Mesendoderm (in vitro differentiated cells): ENCODE measurements around the gene ZBTB12.
"Not testable (repeated sequence)": the region's sequence is repeated elsewhere in the genome, so short reads cannot be mapped to it uniquely, and the experiment has no call there.

Source experiments
- DNase-seq: peaks from one replicate; pipeline ENCODE4 v3.0.0; 2013
- H2AK5ac ChIP-seq: 2 replicates; pipeline ENCODE4 v1.6.1; 2013; ENCODE audit warnings: low read length, inconsistent platforms
- H2BK120ac ChIP-seq: 2 replicates; pipeline ENCODE4 v1.6.1; 2013; ENCODE audit warnings: low read depth, mild to moderate bottlenecking, low read length, moderate library complexity, mixed read lengths
- H2BK15ac ChIP-seq: replicated peaks from 2 replicates; pipeline ENCODE4 v1.6.1; 2013; ENCODE audit warnings: low read depth, mild to moderate bottlenecking, moderate library complexity
- H2BK5ac ChIP-seq: 2 replicates; pipeline ENCODE4 v1.6.1; 2013; ENCODE audit warnings: low read length, inconsistent platforms
- H3K18ac ChIP-seq: 2 replicates; pipeline ENCODE4 v1.6.1; 2013; ENCODE audit warnings: mild to moderate bottlenecking, low read length, mixed read lengths
- H3K23ac ChIP-seq: one replicate; pipeline ENCODE4 v1.6.1; 2013; ENCODE audit warnings: low read length
- H3K27ac ChIP-seq: 2 replicates; pipeline ENCODE4 v1.5.1; 2013; ENCODE audit warnings: low read depth, mild to moderate bottlenecking, inconsistent platforms, low read length, moderate library complexity
- H3K27me3 ChIP-seq: 2 replicates; pipeline ENCODE4 v1.6.1; 2013; ENCODE audit warnings: low read length, control low read depth, mild to moderate bottlenecking, inconsistent platforms; ENCODE audit not compliant: insufficient read depth, poor library complexity
- H3K36me3 ChIP-seq: 2 replicates; pipeline ENCODE4 v1.6.1; 2013; ENCODE audit warnings: low read length, inconsistent platforms; ENCODE audit not compliant: control insufficient read depth, insufficient read depth
- H3K4ac ChIP-seq: one replicate; pipeline ENCODE4 v1.6.1; 2013; ENCODE audit warnings: low read depth, mild to moderate bottlenecking, low read length, moderate library complexity
- H3K4me1 ChIP-seq: 2 replicates; pipeline ENCODE4 v1.6.1; 2013; ENCODE audit warnings: low read depth, low read length, inconsistent platforms; ENCODE audit not compliant: control insufficient read depth
- H3K4me2 ChIP-seq: 2 replicates; pipeline ENCODE4 v1.6.1; 2013; ENCODE audit warnings: low read length
- H3K4me3 ChIP-seq: 2 replicates; pipeline ENCODE4 v1.5.1; 2013; ENCODE audit warnings: mild to moderate bottlenecking, low read length
- H3K56ac ChIP-seq: one replicate; pipeline ENCODE4 v1.6.1; 2013; ENCODE audit warnings: low read length
- H3K79me1 ChIP-seq: 2 replicates; pipeline ENCODE4 v1.6.1; 2013; ENCODE audit warnings: low read length, inconsistent platforms
- H3K79me2 ChIP-seq: 2 replicates; pipeline ENCODE4 v1.6.1; 2013; ENCODE audit warnings: mild to moderate bottlenecking, low read length; ENCODE audit not compliant: control insufficient read depth, insufficient read depth
- H3K9ac ChIP-seq: 2 replicates; pipeline ENCODE4 v1.6.1; 2013; ENCODE audit warnings: low read length, inconsistent platforms
- H4K5ac ChIP-seq: one replicate; pipeline ENCODE4 v1.6.1; 2013; ENCODE audit warnings: low read length
- H4K8ac ChIP-seq: one replicate; pipeline ENCODE4 v1.6.1; 2013; ENCODE audit warnings: low read depth, mild to moderate bottlenecking, control low read depth, low read length, moderate library complexity
- WGBS: extraction: QIAGEN DNeasy Blood & Tissue Kit; methylation state at CpG from one replicate; pipeline ENCODE4 v1.1.7; 2013; ENCODE audit warnings: low lambda C conversion rate, missing lambda C conversion rate; ENCODE audit not compliant: insufficient coverage; ENCODE audit errors: extremely low coverage; 5-methylcytosine and 5-hydroxymethylcytosine counted together

Gene ZBTB12

GRCh38 chr6:31869343-31869742 lies 32.5 kb downstream of the ZBTB12 start:
- Histone ChIP-seq H2AK5ac (no peak overlapping the region), H3K4me1 (no peaks in the 10 kb centered on the region), H3K56ac (no peak overlapping the region), H4K8ac (no peak overlapping the region), H4K5ac (no peak overlapping the region), H3K36me3 (no peaks in the 10 kb centered on the region), H3K27me3 (no peaks in the 10 kb centered on the region), H3K18ac (no peak overlapping the region), H3K4me3 (no peak overlapping the region), H3K79me1 (no peaks in the 10 kb centered on the region), H3K27ac (no peak overlapping the region), H3K23ac (no peak overlapping the region), H2BK5ac (no peak overlapping the region), H3K9ac (no peak overlapping the region), H3K79me2 (no peaks in the 10 kb centered on the region), H2BK15ac (no peak overlapping the region), H3K4me2 (no peak overlapping the region), H2BK120ac (no peak overlapping the region), H3K4ac (no peak overlapping the region)
- WGBS, result no CpG with 5 or more reads among the region's 8 CpGs
- no peak for DNase-seq

GRCh38 chr6:31868658-31868971 lies 33.3 kb downstream of the ZBTB12 start:
- H3K23ac ChIP-seq, H3K18ac ChIP-seq, H3K36me3 ChIP-seq, H3K4me1 ChIP-seq, H3K4ac ChIP-seq, H3K56ac ChIP-seq, H3K4me3 ChIP-seq, H2BK5ac ChIP-seq, H2AK5ac ChIP-seq, H4K5ac ChIP-seq, DNase-seq, H3K9ac ChIP-seq, H3K27ac ChIP-seq, H2BK120ac ChIP-seq, H3K4me2 ChIP-seq, H2BK15ac ChIP-seq, H3K79me1 ChIP-seq, H3K79me2 ChIP-seq, H3K27me3 ChIP-seq, H4K8ac ChIP-seq: not testable (repeated sequence)
- no CpG with 5 or more reads among the region's 1 CpG for WGBS

- Histone ChIP-seq H3K27ac (no peak overlapping the region), H3K79me1 (no peaks in the 10 kb centered on the region), H2BK15ac (no peak overlapping the region), H2BK120ac (no peak overlapping the region), H4K5ac (no peak overlapping the region), H3K79me2 (no peaks in the 10 kb centered on the region), H2AK5ac (peak overlapping the region; percentile 58), H3K4me3 (no peak overlapping the region), H3K23ac (no peak overlapping the region), H3K27me3 (no peaks in the 10 kb centered on the region), H2BK5ac (no peak overlapping the region), H3K36me3 (no peaks in the 10 kb centered on the region), H3K4me1 (no peaks in the 10 kb centered on the region), H3K56ac (no peak overlapping the region), H4K8ac (no peak overlapping the region), H3K9ac (no peak overlapping the region), H3K4me2 (no peak overlapping the region), H3K18ac (no peak overlapping the region), H3K4ac (no peak overlapping the region)
- WGBS, result no CpG with 5 or more reads among the region's 21 CpGs
- no peak for DNase-seq
These were observed 36.4 kb downstream of the ZBTB12 start for GRCh38 chr6:31865205-31866118.

GRCh38 chr6:31864818-31865204 lies 37.1 kb downstream of the ZBTB12 start:
- Histone ChIP-seq H2BK5ac (no peak overlapping the region), H3K79me1 (no peaks in the 10 kb centered on the region), H4K5ac (no peak overlapping the region), H3K18ac (no peak overlapping the region), H3K56ac (peak overlapping the region; percentile 1), H2BK15ac (no peak overlapping the region), H3K9ac (no peak overlapping the region), H2AK5ac (no peak overlapping the region), H3K4me1 (no peaks in the 10 kb centered on the region), H3K4me3 (no peak overlapping the region), H2BK120ac (no peak overlapping the region), H3K27me3 (no peaks in the 10 kb centered on the region), H3K36me3 (peaks cover 2% of the 10 kb centered on the region), H3K27ac (no peak overlapping the region), H3K4me2 (no peak overlapping the region), H3K23ac (no peak overlapping the region), H3K79me2 (no peaks in the 10 kb centered on the region), H4K8ac (no peak overlapping the region), H3K4ac (no peak overlapping the region)
- no CpG with 5 or more reads among the region's 8 CpGs for WGBS
- no peak for DNase-seq

- not testable (repeated sequence) for H3K4me3 ChIP-seq, H3K18ac ChIP-seq, H2BK15ac ChIP-seq, H2BK120ac ChIP-seq, H4K5ac ChIP-seq, H3K56ac ChIP-seq, H2AK5ac ChIP-seq, H3K27me3 ChIP-seq, DNase-seq, H2BK5ac ChIP-seq, H3K4me1 ChIP-seq, H3K79me2 ChIP-seq, H3K9ac ChIP-seq, H3K79me1 ChIP-seq, H3K36me3 ChIP-seq, H3K23ac ChIP-seq, H4K8ac ChIP-seq, H3K4me2 ChIP-seq
- H3K4ac ChIP-seq, result peak overlapping the region; percentile 17
- WGBS, result no CpG with 5 or more reads among the region's 16 CpGs
- peak overlapping the region; percentile 68 for H3K27ac ChIP-seq
These were observed 37.7 kb downstream of the ZBTB12 start for GRCh38 chr6:31864123-31864562.
